Thymus (tissue), 11 donors: Measurements from ENCODE around the gene RGPD8. TPM values are rescaled to one million over a fixed set of nuclear protein-coding genes. Genes with fewer than 3 reads are reported as not detected.
A peak's percentile ranks its signal among the peaks of the same experiment; 100 is the strongest.
"Not testable (repeated sequence)": the region's sequence is repeated elsewhere in the genome, so short reads cannot be mapped to it uniquely, and the experiment has no call there.

ENCODE experiments used
- DNase-seq, 9 donors: peaks; one replicate each; pipeline ENCODE4 v3.0.0-alpha.2; 2013; ENCODE audit warnings: low spot score in 9 of 9, low read depth in 6 of 9, missing footprints in 1 of 9
- H3K27ac ChIP-seq, 2 donors: one replicate each; pipeline ENCODE4 v1.5.1; 2013; ENCODE audit warnings: control low read depth in 1 of 2, low read depth in 1 of 2, low read length in 1 of 2, mild to moderate bottlenecking in 1 of 2, moderate library complexity in 1 of 2
- H3K27me3 ChIP-seq, 2 donors: one replicate each; pipeline ENCODE4 v1.5.1; 2013; ENCODE audit warnings: low read length in 1 of 2; ENCODE audit not compliant: control insufficient read depth in 2 of 2, insufficient read depth in 1 of 2
- H3K36me3 ChIP-seq, 2 donors: one replicate each; pipeline ENCODE4 v1.5.1; 2013; ENCODE audit warnings: low read length in 1 of 2, mild to moderate bottlenecking in 1 of 2, moderate library complexity in 1 of 2; ENCODE audit not compliant: control insufficient read depth in 2 of 2, insufficient read depth in 2 of 2
- H3K4me1 ChIP-seq, 2 donors: one replicate each; pipeline ENCODE4 v1.5.1; 2013; ENCODE audit warnings: low read length in 2 of 2; ENCODE audit not compliant: control insufficient read depth in 2 of 2, insufficient read depth in 2 of 2
- H3K4me3 ChIP-seq, 2 donors: one replicate each; pipeline ENCODE4 v1.5.1; 2013; ENCODE audit warnings: low read length in 2 of 2, control low read depth in 1 of 2, mild to moderate bottlenecking in 1 of 2
- H3K9me3 ChIP-seq, 2 donors: one replicate each; pipeline ENCODE4 v1.5.1; 2013; ENCODE audit warnings: low read length in 1 of 2, mild to moderate bottlenecking in 1 of 2; ENCODE audit not compliant: control insufficient read depth in 2 of 2, insufficient read depth in 1 of 2
- WGBS: extraction: QIAGEN DNeasy Blood & Tissue Kit; methylation state at CpG from one replicate; pipeline ENCODE4 v1.1.7; 2013; 5-methylcytosine and 5-hydroxymethylcytosine counted together
- polyA plus RNA-seq: library from polyadenylated mRNA; stranded (reverse); fragments of 200-250 nt; gene quantifications from one replicate; pipeline ENCODE4 v1.2.3, GENCODE V29; 2013
- total RNA-seq: library from RNA; stranded (reverse); fragments of 120-200 nt; gene quantifications from one replicate; pipeline ENCODE4 v1.2.4, GENCODE V29; 2013
- donor health status: healthy.

The RGPD8 gene
- total and polyA plus RNA-seq, 2 donors = 1.8 to 5.6 TPM

- not testable (repeated sequence) for H3K4me1 ChIP-seq, H3K4me3 ChIP-seq, H3K36me3 ChIP-seq, H3K9me3 ChIP-seq, H3K27me3 ChIP-seq, DNase-seq, H3K27ac ChIP-seq
- WGBS = 90% methylated on average over 6 of the region's 6 CpGs
Observed at GRCh38 chr2:112438603-112439261, 5.3 kb upstream of the RGPD8 start.

- not testable (repeated sequence) for H3K9me3 ChIP-seq, H3K4me3 ChIP-seq, H3K4me1 ChIP-seq, H3K27me3 ChIP-seq, DNase-seq, H3K36me3 ChIP-seq, H3K27ac ChIP-seq
- 93% methylated on average over 16 of the region's 16 CpGs for WGBS
Observed at GRCh38 chr2:112437405-112437831, 4.0 kb upstream of the RGPD8 start.

- H3K4me3 ChIP-seq, DNase-seq, H3K27me3 ChIP-seq, H3K27ac ChIP-seq, H3K4me1 ChIP-seq, H3K36me3 ChIP-seq, H3K9me3 ChIP-seq: not testable (repeated sequence)
- WGBS = 97% methylated on average over 10 of the region's 10 CpGs
Observed at GRCh38 chr2:112436993-112437392, 3.5 kb upstream of the RGPD8 start.

- DNase-seq, H3K9me3 ChIP-seq, H3K4me1 ChIP-seq, H3K4me3 ChIP-seq, H3K27ac ChIP-seq, H3K27me3 ChIP-seq, H3K36me3 ChIP-seq: not testable (repeated sequence)
- WGBS = 97% methylated on average over 18 of the region's 18 CpGs
Observed at GRCh38 chr2:112435716-112436431, 2.4 kb upstream of the RGPD8 start.

- not testable (repeated sequence) for H3K9me3 ChIP-seq, H3K27ac ChIP-seq, H3K36me3 ChIP-seq, H3K27me3 ChIP-seq, H3K4me3 ChIP-seq, H3K4me1 ChIP-seq, DNase-seq
- WGBS = 93% methylated on average over 33 of the region's 33 CpGs
Observed at GRCh38 chr2:112434890-112435715, 1.7 kb upstream of the RGPD8 start.

- Histone ChIP-seq H3K27ac (no peak overlapping the region), H3K36me3 (no peaks in the 10 kb centered on the region), H3K9me3 (no peaks in the 10 kb centered on the region), H3K27me3 (no peaks in the 10 kb centered on the region), H3K4me3 (no peak overlapping the region), H3K4me1 (peaks cover 0 to 2% of the 10 kb centered on the region in 2 donors)
- no peak for DNase-seq
- WGBS = 86% methylated on average over 31 of the region's 31 CpGs
Observed at GRCh38 chr2:112433932-112434730, 686 bp upstream of the RGPD8 start.

- DNase-seq = peak in 2 of 9 donors; percentile 8 to 35
- not testable (repeated sequence) for H3K9me3 ChIP-seq, H3K27me3 ChIP-seq, H3K4me1 ChIP-seq, H3K36me3 ChIP-seq
- peak overlapping the region in 1 of 2 donors; percentile 52 for H3K27ac ChIP-seq
- peak overlapping the region; percentile 32 to 51 for H3K4me3 ChIP-seq
- 4% methylated on average over 94 of the region's 98 CpGs for WGBS
Observed at GRCh38 chr2:112432735-112433479, 538 bp downstream of the RGPD8 start.

- not testable (repeated sequence) for H3K36me3 ChIP-seq, H3K27ac ChIP-seq, H3K27me3 ChIP-seq, H3K9me3 ChIP-seq, H3K4me1 ChIP-seq
- peak in 1 of 9 donors; percentile 2 for DNase-seq
- peak overlapping the region; percentile 18 to 51 for H3K4me3 ChIP-seq
- WGBS = 18% methylated on average over 22 of the region's 22 CpGs
Observed at GRCh38 chr2:112432390-112432734, 1.1 kb downstream of the RGPD8 start.
